A172 (cell line): Measurements from ENCODE around the gene LRRC74B. TPM values are rescaled to one million over a fixed set of nuclear protein-coding genes. Genes with fewer than 3 reads are reported as not detected.

Source experiments
- DNase-seq: peaks from one replicate; pipeline ENCODE4 v3.0.0-alpha.2; 2015; ENCODE audit warnings: low spot score
- total RNA-seq: library from RNA; depleted of rRNA; stranded (reverse); fragments of >200 nt; shearing (Covaris generic); gene quantifications from 2 replicates; pipeline ENCODE4 v1.2.3, GENCODE V29; 2014; rRNA removed

Gene LRRC74B
- total RNA-seq, 1 experiment from 2014 or later: not detected

- DNase-seq: peak; percentile 2
Observed at GRCh38 chr22:21102659-21103267, 57.0 kb downstream of the LRRC74B start.

GRCh38 chr22:21103633-21104032 lies 57.9 kb downstream of the LRRC74B start:
- DNase-seq: no peak

GRCh38 chr22:21104126-21104691 lies 58.5 kb downstream of the LRRC74B start:
- no peak for DNase-seq

GRCh38 chr22:21105294-21105693 lies 59.5 kb downstream of the LRRC74B start:
- no peak for DNase-seq

GRCh38 chr22:21106000-21106399 lies 60.3 kb downstream of the LRRC74B start:
- no peak for DNase-seq

GRCh38 chr22:21108379-21109115 lies 62.8 kb downstream of the LRRC74B start:
- no peak for DNase-seq

Other genes with a start within 250 kb of the LRRC74B start
- 25.7 and 31.8 TPM in 2 replicates for gene PI4KA, start 187.1 kb upstream of the LRRC74B start, total RNA-seq
- gene SNAP29, start 186.9 kb upstream of the LRRC74B start, total RNA-seq: 10.6 and 15.0 TPM in 2 replicates
- gene CRKL, start 128.5 kb upstream of the LRRC74B start, total RNA-seq: 29.1 and 33.8 TPM in 2 replicates
- gene AIFM3, start 78.7 kb upstream of the LRRC74B start, total RNA-seq: 1.4 TPM in 1 of 2 replicates, not detected in the other
- gene LZTR1, start 63.6 kb upstream of the LRRC74B start, total RNA-seq: 18.9 and 21.9 TPM in 2 replicates
- gene THAP7, start 43.8 kb upstream of the LRRC74B start, total RNA-seq: 46.9 and 49.0 TPM in 2 replicates
- 2.8 and 3.5 TPM in 2 replicates for gene P2RX6, start 30.8 kb upstream of the LRRC74B start, total RNA-seq
- gene SLC7A4, start 13.4 kb upstream of the LRRC74B start, total RNA-seq: not detected in 2 replicates